GM12878 (cell line): ENCODE results near the gene BBLN. TPM values are rescaled to one million over a fixed set of nuclear protein-coding genes. Genes with fewer than 3 reads are reported as not detected.

Experiments
- ASH2L ChIP-seq: fragments of 300-600, 200-600 bp; sonication (generic); IDR thresholded peaks from 2 replicates; pipeline ENCODE4 v1.6.1; 2017; ENCODE audit warnings: low read depth, mild to moderate bottlenecking, borderline replicate concordance
- BCL11A ChIP-seq: IDR thresholded peaks from 2 replicates; pipeline ENCODE4 v1.6.1; 2011; ENCODE audit warnings: low read depth, low read length
- CREB1 ChIP-seq: IDR thresholded peaks from 2 replicates; pipeline ENCODE4 v1.6.1; 2012; ENCODE audit warnings: low read depth, mild to moderate bottlenecking, inconsistent platforms
- ESRRA ChIP-seq: IDR thresholded peaks from 2 replicates; pipeline ENCODE4 v1.6.1; 2012; ENCODE audit warnings: mild to moderate bottlenecking, low read length, improper control_type of control experiment
- FOXM1 ChIP-seq: IDR thresholded peaks from 2 replicates; pipeline ENCODE4 v1.6.1; 2012; ENCODE audit warnings: low read depth, mild to moderate bottlenecking, inconsistent platforms, low read length, moderate library complexity
- GABPA ChIP-seq: IDR thresholded peaks from 2 replicates; pipeline ENCODE4 v1.6.1; 2014; ENCODE audit warnings: antibody characterized with exemption, low read depth, mild to moderate bottlenecking, inconsistent platforms
- HCFC1 ChIP-seq: fragments of 150-350 bp; IDR thresholded peaks from 2 replicates; pipeline ENCODE4 v1.6.1; 2014; ENCODE audit warnings: low read length
- KDM1A ChIP-seq: fragments of 200-600 bp; sonication (generic); IDR thresholded peaks from 2 replicates; pipeline ENCODE4 v1.6.1; 2016; ENCODE audit warnings: borderline replicate concordance
- MEF2A ChIP-seq: IDR thresholded peaks from 2 replicates; pipeline ENCODE4 v1.6.1; 2011; ENCODE audit warnings: low read depth, mild to moderate bottlenecking, low read length, moderate library complexity; ENCODE audit not compliant: insufficient read depth
- MEF2B ChIP-seq: fragments of 450-650 bp; IDR thresholded peaks from 2 replicates; pipeline ENCODE4 v1.6.1; 2018; ENCODE audit warnings: mild to moderate bottlenecking, moderate library complexity; ENCODE audit not compliant: partially characterized antibody, poor library complexity, severe bottlenecking
- NBN ChIP-seq: fragments of 450-650 bp; IDR thresholded peaks from 2 replicates; pipeline ENCODE4 v1.6.1; 2016
- NFIC ChIP-seq: IDR thresholded peaks from 2 replicates; pipeline ENCODE4 v1.6.1; 2012; ENCODE audit warnings: low read depth, mild to moderate bottlenecking, inconsistent platforms, low read length, moderate library complexity
- NR2C1 ChIP-seq: fragments of 450-650 bp; IDR thresholded peaks from 2 replicates; pipeline ENCODE4 v1.6.1; 2017; ENCODE audit warnings: antibody characterized with exemption, mild to moderate bottlenecking, moderate library complexity
- SMAD5 ChIP-seq: IDR thresholded peaks from 2 replicates; pipeline ENCODE4 v1.6.1; 2016; ENCODE audit warnings: antibody characterized with exemption, low read depth
- SMC3 ChIP-seq: IDR thresholded peaks from 2 replicates; pipeline ENCODE4 v1.6.1; 2011; ENCODE audit warnings: low read length, improper control_type of control experiment, borderline replicate concordance
- SREBF1 ChIP-seq: IDR thresholded peaks from 2 replicates; pipeline ENCODE4 v1.6.1; 2012; ENCODE audit warnings: mild to moderate bottlenecking, low read length
- SRF ChIP-seq, 2 experiments: IDR thresholded peaks; 2 replicates each; pipeline ENCODE4 v1.6.1; 2011; ENCODE audit warnings: low read depth in 2 of 2, low read length in 2 of 2, mild to moderate bottlenecking in 1 of 2, moderate library complexity in 1 of 2
- SUZ12 ChIP-seq: fragments of 200-600 bp; sonication (generic); IDR thresholded peaks from one replicate; pipeline ENCODE4 v1.6.1; 2018; ENCODE audit warnings: antibody characterized with exemption, mild to moderate bottlenecking; ENCODE audit not compliant: unreplicated experiment
- TARDBP ChIP-seq: IDR thresholded peaks from 2 replicates; pipeline ENCODE4 v1.6.1; 2016; ENCODE audit warnings: borderline replicate concordance
- TCF12 ChIP-seq: IDR thresholded peaks from 2 replicates; pipeline ENCODE4 v1.6.1; 2011; ENCODE audit warnings: low read depth, mild to moderate bottlenecking, low read length
- YY1 ChIP-seq: IDR thresholded peaks from 2 replicates; pipeline ENCODE4 v1.6.1; 2011; ENCODE audit warnings: low read depth, mild to moderate bottlenecking, low read length
- polyA plus RNA-seq, 11 experiments: library from polyadenylated mRNA; depleted of rRNA in 4 of 11; unstranded in 6 of 11; stranded (reverse) in 5 of 11; fragments of >200 nt; fragmentation: Nextera tagmentation in 4 of 11; fragmentation: Illumina TruSeq in 1 of 11; extraction: Ambion mirVana in 4 of 11; extraction: Trizol in 1 of 11; gene quantifications; 1 replicate in 1 of 11; 2 replicates in 10 of 11; pipeline versions ENCODE4 v1.2.1 to v1.2.3, GENCODE V29; 2011 to 2016; ENCODE audit warnings: inconsistent platforms in 2 of 11, missing spikeins in 2 of 11, low read depth in 1 of 11
- total RNA-seq, 4 experiments: library from RNA; depleted of rRNA in 3 of 4; stranded (reverse); fragments of >200 nt in 3 of 4; fragmentation: Illumina TruSeq in 1 of 4; extraction: Trizol in 1 of 4; gene quantifications; 2 replicates each; pipeline versions ENCODE4 v1.2.1 to v1.2.3, GENCODE V29; 2013 to 2021
- TF ChIP-seq, protein P1 (sequence below): fragments of 450-650 bp; IDR thresholded peaks from 2 replicates; pipeline ENCODE4 v1.6.1; 2014; ENCODE audit warnings: mild to moderate bottlenecking
- TF ChIP-seq, protein P2 (sequence below): IDR thresholded peaks from 2 replicates; pipeline ENCODE4 v1.6.1; 2011; ENCODE audit warnings: borderline replicate concordance, low read depth, mild to moderate bottlenecking, moderate library complexity, mixed read lengths, low read length; ENCODE audit not compliant: insufficient read depth; ENCODE audit errors: extremely low read length
- TF ChIP-seq, protein P3 (sequence below): fragments of 150-350 bp; IDR thresholded peaks from 2 replicates; pipeline ENCODE4 v1.6.1; 2014; ENCODE audit warnings: mild to moderate bottlenecking, low read depth, low read length

The BBLN gene
- total and polyA plus RNA-seq, 10 of the 15 experiments (the other 5 are each of a cell fraction or from before 2014, with no cell fraction given) = 3.8 to 194 (median 66.2) TPM

DNA sequence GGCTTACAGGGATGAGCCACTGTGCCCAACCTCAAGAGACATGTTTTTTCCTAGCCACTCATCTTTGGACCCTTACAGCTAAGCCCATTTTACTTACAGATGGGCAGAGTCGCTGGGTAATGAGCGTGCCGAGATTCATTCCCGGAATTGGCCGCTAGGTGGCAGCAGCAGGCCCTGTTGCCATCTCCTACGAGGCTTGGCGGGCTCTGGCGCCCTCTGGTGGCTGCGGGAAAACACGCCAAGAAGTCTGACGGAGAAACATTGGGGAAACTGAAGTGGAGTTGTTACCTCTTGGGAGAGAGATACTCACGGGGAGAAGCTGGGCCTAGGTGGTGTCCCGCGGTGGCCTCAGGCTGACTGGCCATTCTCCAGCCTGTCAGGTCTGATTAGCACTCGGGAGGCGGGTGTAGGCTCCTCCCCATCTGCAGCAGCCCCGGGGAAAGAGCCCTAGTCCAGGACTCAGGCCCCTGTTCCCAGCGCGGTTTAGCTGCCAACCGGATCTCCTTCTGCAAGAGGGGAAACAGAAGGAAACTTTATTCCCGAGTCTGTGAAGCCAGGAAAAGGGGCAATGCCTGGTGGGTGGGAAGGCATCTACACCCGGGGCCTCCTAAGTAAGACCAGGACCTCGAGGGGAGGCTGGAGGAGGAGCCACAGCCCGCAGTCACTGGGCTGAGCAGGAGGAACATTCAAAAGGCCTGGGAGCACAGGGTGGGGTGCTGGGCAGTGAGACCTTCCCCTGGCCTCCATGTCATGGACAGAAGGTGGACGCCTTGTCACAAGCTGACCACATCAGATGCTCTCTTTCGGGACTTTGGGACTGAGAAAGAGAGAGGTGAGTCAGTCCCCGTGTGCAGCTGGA, 42.2 kb upstream of the BBLN start (continued):
- no peak for TF ChIP-seq ASH2L
- TF ChIP-seq SUZ12 = no peak
- no peak for TF ChIP-seq ESRRA
- TF ChIP-seq HCFC1 = peak; percentile 47
- TF ChIP-seq CREB1 = peak; percentile 81
- peak; percentile 46; the same call in 1 of the 2 replicates for TF ChIP-seq NBN
- TF ChIP-seq SREBF1 = no peak
- TF ChIP-seq TARDBP = no peak
- TF ChIP-seq GABPA = no peak
- no peak for TF ChIP-seq NR2C1
- 0 out of 2 replicates have a peak, but pooled peaks have one; percentile 50 for TF ChIP-seq MEF2A
- TF ChIP-seq SMC3 = peak; percentile 99
- peak; percentile 88 for TF ChIP-seq YY1
- TF ChIP-seq SMAD5 = no peak
- TF ChIP-seq, protein P1, sequence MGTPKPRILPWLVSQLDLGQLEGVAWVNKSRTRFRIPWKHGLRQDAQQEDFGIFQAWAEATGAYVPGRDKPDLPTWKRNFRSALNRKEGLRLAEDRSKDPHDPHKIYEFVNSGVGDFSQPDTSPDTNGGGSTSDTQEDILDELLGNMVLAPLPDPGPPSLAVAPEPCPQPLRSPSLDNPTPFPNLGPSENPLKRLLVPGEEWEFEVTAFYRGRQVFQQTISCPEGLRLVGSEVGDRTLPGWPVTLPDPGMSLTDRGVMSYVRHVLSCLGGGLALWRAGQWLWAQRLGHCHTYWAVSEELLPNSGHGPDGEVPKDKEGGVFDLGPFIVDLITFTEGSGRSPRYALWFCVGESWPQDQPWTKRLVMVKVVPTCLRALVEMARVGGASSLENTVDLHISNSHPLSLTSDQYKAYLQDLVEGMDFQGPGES = no peak
- TF ChIP-seq, protein P2, sequence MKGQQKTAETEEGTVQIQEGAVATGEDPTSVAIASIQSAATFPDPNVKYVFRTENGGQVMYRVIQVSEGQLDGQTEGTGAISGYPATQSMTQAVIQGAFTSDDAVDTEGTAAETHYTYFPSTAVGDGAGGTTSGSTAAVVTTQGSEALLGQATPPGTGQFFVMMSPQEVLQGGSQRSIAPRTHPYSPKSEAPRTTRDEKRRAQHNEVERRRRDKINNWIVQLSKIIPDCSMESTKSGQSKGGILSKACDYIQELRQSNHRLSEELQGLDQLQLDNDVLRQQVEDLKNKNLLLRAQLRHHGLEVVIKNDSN = no peak
- peak; percentile 8; the same call in 1 of the 2 replicates for TF ChIP-seq BCL11A
- TF ChIP-seq SRF (IDR thresholded peaks at IDR 0.05; ENCODE audit: low read depth in 2 of 2, low read length in 2 of 2) = no peak
- TF ChIP-seq TCF12 = 0 out of 2 replicates have a peak, but pooled peaks have one; percentile 15
- TF ChIP-seq FOXM1 = peak; percentile 75
- TF ChIP-seq, protein P3, sequence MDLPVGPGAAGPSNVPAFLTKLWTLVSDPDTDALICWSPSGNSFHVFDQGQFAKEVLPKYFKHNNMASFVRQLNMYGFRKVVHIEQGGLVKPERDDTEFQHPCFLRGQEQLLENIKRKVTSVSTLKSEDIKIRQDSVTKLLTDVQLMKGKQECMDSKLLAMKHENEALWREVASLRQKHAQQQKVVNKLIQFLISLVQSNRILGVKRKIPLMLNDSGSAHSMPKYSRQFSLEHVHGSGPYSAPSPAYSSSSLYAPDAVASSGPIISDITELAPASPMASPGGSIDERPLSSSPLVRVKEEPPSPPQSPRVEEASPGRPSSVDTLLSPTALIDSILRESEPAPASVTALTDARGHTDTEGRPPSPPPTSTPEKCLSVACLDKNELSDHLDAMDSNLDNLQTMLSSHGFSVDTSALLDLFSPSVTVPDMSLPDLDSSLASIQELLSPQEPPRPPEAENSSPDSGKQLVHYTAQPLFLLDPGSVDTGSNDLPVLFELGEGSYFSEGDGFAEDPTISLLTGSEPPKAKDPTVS = 0 out of 2 replicates have a peak, but pooled peaks have one; percentile 65
- no peak for TF ChIP-seq KDM1A
- TF ChIP-seq NFIC = no peak
- TF ChIP-seq MEF2B = no peak
